LNCaP clone FGC (cell line): ENCODE results near the gene GZF1.

Experiments used
- DNase-seq: peaks from one replicate; pipeline ENCODE4 v3.0.0-alpha.2; 2011; ENCODE audit warnings: low read depth
- H3K4me3 ChIP-seq: 2 replicates; pipeline ENCODE4 v1.5.1; 2011; ENCODE audit warnings: mild to moderate bottlenecking, low read depth, low read length, control low read depth
- CTCF ChIP-seq: IDR thresholded peaks from 2 replicates; pipeline ENCODE4 v1.5.1; 2012; ENCODE audit warnings: mild to moderate bottlenecking; ENCODE audit not compliant: control insufficient read depth, insufficient read depth; ENCODE audit errors: extremely low read depth

The GZF1 gene

GRCh38 chr20:23401051-23401450 is 39.1 kb downstream of the GZF1 start:
- H3K4me3 ChIP-seq = no peak overlapping the region
- DNase-seq = no peak
- TF ChIP-seq CTCF = no peak

GRCh38 chr20:23403751-23404150 is 41.8 kb downstream of the GZF1 start:
- DNase-seq = no peak
- no peak overlapping the region for H3K4me3 ChIP-seq
- TF ChIP-seq CTCF = no peak

- DNase-seq = peak; percentile 23
- H3K4me3 ChIP-seq = no peak overlapping the region
- TF ChIP-seq CTCF = no peak
These were observed 42.2 kb downstream of the GZF1 start for GRCh38 chr20:23404196-23404595.

GRCh38 chr20:23406880-23407279 is 44.9 kb downstream of the GZF1 start:
- no peak overlapping the region for H3K4me3 ChIP-seq
- no peak for DNase-seq
- no peak for TF ChIP-seq CTCF

- H3K4me3 ChIP-seq = no peak overlapping the region
- TF ChIP-seq CTCF = no peak
- no peak for DNase-seq
These were observed 45.9 kb downstream of the GZF1 start for GRCh38 chr20:23407781-23408464.

- DNase-seq = no peak
- TF ChIP-seq CTCF = no peak
- no peak overlapping the region for H3K4me3 ChIP-seq
These were observed 47.0 kb downstream of the GZF1 start for GRCh38 chr20:23408957-23409356.

GRCh38 chr20:23409800-23410199 is 47.8 kb downstream of the GZF1 start:
- TF ChIP-seq CTCF = no peak
- H3K4me3 ChIP-seq = no peak overlapping the region
- no peak for DNase-seq
